Measurements from ENCODE around the gene USP34.
"Not testable (repeated sequence)": the region's sequence is repeated elsewhere in the genome, so short reads cannot be mapped to it uniquely, and the experiment has no call there.

USP34 gene

DNA sequence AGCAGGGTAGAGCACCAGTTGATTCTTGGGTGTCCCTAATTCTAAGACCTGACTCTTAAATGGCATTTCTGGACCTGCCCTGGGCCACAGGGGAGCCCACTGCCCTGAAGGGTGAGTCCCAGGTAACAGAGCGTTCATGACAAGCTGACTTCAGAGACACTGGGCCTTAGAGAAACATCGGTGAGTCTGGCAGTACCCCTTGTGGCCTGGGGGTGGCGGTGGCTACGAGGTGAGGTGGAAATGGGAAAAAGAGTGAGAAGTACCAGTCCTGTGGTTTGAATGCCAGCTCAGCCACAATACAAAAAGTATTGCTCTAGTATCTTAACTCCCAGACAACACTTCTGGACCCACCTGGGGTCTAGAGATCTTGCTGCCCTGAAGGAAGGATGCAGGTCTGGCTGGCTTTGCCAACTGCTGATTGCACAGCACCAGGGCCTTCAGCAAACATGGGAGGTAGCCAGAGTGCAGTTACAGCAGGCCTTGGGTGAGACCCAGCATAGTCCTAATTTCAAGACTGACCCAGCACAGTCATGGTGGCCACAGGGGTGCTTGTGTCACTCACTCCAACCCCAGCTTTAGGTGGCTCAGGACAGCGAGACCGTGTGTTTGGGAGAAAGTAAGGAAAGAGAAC is 44.5 kb downstream of the USP34 start:
- peak; percentile 49 for DNase-seq (ENCODE audit: low read depth)

DNA sequence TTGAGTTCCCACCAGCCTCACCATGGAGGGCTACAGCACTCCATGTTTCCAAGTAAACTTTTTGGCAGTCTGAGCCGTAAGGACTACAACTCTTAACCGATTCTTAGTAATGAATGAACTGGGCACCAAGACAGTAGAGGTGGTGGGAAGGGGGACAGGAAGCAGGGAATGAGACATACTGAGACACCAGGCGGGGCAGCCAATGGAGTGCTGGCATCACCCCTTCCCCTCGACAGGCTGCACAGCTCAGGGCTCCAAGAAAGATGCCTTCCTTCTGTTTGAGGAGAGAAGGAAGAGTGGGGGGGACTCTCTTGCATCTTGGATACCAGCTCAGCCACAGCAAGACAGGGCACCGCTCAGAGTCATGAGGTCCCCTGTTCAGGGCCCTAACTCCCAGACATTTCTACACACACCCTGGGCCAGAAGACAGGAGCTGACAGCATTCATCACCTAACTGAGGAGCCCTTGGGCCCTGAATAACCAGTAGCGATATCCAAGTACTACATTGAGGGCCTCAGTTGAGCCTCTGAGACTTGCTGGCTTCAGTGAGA is 45.2 kb downstream of the USP34 start:
- no peak for DNase-seq (ENCODE audit: low read depth)

DNA sequence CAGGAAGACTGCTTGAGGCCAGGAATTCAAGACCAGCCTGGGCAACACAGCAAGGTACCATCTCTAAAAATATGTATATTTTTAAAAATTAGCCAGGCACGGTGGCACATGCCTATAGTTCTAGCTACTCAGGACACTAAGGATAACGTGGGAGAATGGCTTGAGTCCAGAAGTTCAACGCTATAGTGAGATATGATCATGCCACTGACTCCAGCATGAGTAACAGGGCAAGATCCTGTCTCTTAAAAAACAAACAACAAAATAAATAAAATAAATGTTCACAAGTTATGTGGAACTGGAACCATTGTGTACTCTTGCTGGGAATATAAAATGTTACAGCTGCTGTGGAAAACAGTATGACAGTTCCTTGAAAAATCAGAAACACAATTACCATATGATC is 47.2 kb downstream of the USP34 start:
- no peak for DNase-seq (ENCODE audit: low read depth)

DNA sequence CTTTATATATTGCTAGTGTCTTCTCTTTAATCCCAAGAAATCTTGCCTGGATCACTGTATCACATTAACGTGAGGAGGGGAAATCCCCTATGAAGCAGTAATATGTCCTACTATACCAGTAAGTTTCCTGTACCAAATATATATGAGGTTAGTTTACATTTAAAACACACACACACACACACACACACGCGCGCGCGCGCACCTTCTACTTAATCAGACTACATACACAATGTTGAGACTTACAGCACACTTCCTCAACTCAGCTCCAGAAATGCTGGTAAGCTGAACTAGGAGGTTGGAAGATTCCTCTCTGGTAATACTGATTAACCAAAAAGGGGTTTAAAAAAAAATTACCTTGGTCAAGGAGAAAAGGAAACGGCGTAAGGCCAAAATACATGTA is 49.3 kb downstream of the USP34 start:
- DNase-seq (ENCODE audit: low read depth): no peak

DNA sequence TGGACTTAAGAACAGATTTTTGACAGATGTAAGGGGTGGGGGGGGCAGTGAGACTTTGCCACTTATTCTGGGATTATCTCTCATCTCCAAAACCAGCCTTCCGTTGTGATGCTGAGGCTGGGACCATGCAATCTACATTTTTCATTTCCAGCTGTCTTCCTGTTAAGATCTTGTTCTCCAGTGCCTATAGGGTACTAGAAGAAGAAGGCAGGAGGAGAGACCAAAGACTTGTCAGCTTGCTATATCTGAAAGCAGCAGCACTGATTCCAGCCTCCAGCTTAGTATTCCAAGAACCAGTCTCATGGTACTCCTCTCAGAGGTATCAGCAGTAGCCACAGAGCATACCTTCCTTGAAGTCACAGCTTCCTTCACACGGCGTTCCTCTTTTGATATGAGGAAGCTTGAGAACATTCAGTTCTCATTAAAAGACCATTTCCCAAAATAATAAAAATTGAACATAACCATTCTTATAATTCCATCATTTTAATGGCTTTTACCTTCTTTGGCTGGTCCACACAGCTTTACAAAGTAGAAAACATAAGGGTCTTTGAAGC is 49.8 kb downstream of the USP34 start:
- no peak for DNase-seq (ENCODE audit: low read depth)

DNA sequence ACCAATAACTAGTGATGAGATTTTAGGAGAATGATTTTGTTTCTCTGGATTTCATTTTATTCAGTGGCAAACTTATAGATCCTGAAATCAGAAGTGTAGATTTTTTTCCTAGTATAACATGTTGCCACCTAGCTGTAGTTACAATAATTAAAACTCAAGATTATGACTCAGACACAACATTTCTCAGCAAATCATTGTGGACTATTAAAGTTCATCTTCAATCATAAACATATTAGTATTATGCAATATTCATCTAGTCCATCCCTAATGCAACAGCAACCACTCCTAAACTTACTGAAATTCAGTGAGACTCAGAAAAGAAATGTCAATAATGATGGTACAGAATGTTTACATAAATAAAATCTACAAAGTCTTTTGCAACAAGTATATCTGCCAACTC is 51.3 kb downstream of the USP34 start:
- no peak for DNase-seq (ENCODE audit: low read depth)

DNA sequence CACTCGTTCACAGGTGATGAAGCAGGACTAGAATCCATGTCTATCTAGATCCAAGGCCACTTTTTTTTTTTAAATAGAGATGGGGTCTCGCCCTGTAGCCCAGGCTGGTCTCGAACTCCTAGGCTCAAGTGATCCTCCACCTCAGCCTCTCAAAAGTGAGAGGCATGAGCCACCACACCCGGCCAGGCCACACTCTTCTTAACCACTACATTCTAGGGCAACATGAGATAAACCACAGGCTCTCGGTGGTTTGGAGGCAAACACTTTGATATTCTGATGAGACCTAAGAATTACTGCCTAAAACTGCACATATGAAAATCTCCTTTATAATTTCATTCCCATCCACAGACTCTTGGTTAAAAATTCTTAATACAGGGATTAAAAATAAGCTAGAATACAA is 51.8 kb downstream of the USP34 start:
- no peak for DNase-seq (ENCODE audit: low read depth)

DNA sequence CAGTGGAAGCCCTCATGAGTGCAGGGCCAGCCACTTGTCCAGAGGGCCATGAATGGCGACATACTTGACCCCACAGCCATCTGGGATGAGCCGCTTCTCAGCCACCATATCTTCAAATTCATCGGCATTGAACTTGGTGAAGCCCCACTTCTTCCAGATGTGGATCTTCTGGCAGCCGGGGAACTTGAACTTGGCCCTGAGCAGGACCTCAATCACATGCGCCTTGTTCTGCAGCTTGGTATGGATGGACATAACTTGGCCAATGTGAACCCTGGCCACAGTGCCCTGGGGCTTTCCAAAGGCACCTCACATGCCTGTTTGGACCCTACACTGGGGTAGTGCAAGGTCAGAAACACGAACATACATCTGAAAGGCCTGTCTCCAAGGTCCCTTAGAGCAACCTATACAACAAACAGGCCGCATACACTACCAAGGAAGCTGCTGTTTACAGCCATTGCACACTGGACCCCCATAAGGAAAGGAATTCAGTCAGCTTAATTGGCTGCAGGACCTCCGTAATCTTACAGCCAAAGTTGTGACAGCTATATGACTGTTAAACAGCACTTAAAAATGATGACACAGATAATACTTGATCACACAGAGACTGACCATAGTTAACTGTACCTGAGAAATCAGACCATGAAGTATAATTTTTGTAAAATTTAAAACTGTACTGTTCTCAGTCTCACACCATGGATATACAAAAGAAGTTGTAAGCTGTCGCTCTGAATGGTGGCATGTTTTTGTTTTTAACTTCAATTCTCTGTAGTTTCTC is 53.8 kb downstream of the USP34 start:
- no peak for DNase-seq (ENCODE audit: low read depth)

DNA sequence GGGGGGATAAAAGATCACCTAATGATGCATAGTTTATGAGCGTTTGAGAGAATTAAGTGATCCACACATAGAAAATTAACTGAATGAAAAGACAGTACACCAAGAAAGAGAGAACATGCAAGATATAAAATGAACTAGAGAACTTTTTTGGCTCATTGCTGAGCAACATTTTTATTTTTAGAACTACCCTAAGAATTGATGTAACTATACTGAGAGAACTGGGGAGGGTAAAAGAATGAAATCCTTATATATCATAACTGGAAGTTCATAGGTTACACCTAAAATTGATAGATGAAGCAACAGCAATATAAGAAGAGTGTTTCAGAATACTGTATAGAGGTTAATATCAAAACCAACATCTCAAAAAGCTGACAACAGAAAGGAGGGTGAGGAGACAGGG is 55.6 kb downstream of the USP34 start:
- no peak for DNase-seq (ENCODE audit: low read depth)

DNA sequence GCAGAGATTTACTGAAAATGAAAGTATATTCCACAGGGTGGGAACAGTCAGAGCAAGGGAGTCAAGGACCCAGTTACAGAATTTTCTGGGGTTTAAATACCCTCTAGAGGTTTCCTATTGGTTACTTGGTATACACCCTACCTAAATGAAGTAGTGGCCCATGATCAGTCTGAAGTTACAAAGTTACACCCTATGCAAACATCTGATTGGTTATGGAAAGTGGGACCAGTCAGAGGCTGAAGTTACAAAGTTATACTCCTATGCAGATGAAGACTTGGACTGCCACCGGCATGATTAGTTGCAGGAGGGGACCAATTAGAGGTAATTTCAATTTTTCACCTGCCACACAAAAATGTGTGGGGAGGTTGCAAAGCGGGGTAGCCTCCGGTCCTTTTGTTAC is 56.2 kb downstream of the USP34 start:
- DNase-seq (ENCODE audit: low read depth): no peak

DNA sequence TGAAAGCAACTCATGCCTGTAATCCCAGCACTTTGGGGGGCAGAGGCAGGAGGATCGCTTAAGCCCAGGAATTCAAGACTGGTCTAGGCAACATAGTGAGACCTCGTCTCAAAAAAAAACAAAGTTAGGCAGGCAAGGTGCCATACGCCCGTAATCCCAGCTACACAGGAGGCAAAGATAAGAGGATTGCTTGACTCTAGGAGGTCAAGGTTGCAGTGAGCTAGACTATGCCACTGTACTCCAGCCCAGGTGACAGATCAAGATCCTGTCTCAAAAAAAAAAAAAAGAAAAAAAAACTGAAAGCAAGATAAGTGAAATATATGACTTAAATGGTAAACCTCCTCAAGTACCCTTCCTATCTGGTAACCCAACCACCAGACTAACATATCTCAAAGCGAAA is 59.8 kb downstream of the USP34 start:
- DNase-seq (ENCODE audit: low read depth): no peak

DNA sequence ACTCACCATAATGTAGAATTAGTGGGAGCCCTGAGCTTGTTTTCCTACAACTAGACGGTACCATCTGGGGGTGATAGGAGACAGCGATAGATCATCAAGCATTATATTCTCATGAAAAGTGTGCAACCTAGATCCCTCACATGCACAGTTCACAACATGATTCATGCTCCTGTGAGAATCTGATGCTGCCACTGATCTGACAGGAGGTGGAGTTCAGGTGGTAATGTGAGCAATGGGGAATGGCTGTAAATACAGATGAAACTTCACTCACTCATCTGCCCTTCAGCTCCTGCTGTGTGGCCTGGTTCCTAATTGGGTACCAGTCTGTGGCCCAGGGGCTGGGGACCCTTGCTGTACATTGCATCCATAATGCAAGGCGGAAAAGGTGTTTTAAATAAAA is 60.7 kb downstream of the USP34 start:
- no peak for DNase-seq (ENCODE audit: low read depth)

DNA sequence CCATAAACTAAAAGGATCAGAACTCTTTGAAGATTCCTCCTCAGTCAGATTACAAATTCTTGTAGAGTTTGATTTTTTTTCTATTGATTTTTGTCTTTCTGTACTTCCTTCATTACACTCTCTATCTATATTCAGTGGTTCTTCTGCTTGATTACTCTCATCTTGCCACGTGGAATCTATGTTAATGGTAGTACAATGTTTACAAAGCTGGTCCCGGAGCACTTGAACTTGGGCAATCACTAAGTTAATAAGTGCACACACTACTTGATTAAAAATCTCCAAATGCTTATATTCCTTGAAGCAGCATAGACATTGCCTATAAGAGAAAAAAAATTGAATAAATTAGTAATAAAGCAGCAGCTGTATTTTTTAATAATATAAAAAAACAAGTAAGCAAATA is 65.1 kb downstream of the USP34 start:
- no peak for DNase-seq (ENCODE audit: low read depth)

DNA sequence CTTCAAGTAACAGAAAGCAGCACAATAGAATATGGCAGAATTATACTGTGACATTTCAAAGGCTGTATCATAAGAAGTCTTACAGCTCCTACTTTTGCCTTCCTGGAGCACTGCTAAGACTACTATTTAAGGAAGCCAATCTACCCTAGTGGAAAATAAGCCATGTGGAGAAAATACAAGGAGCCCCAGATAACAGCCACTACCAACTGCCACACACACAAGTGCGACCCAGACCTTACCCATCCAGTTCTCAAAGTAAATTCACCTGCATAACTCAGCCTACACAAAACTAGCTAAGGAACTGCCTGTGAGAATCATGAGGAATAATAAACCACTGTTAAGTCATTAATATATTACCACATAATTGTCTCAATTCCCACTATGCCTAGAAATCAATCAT is 66.4 kb downstream of the USP34 start:
- no peak for DNase-seq (ENCODE audit: low read depth)

DNA sequence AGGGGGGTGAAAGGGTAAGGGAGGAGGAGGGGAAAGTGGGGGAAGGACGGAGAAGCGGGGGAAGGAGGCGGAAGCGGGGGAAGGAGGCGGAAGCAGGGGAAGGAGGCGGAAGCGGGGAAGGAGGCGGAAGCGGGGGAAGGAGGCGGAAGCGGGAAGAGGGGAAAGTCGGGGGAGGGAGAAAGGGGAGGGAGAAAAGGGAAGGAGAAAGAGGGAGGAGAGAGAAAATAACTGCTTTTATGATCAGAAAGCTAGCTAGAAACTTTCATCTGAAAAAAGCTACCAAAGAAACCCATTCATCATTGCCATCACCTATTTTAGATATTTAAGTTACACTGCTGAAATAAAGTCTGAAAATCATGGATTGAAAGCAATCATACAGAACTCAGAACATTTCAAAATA is 72.5 kb downstream of the USP34 start:
- DNase-seq (ENCODE audit: low read depth): no peak

DNA sequence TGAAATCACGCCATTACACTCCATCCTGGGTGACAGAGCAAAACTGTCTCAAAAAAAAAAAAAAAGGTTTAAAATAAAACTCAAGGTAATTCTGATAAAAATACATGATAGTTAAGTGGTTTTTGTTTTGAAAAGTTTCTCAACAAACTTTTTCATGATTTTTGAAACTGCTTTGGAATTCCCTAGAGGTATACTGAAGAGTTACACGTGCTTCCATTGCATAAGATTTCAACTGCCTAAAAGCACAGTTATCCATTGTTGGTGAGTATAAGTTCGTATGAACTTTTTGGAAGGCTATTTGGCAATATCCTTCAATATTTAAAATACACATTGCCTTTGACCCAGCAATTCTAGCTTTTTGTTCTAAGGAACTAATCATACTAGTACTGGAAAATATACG is 74.9 kb downstream of the USP34 start:
- no peak for DNase-seq (ENCODE audit: low read depth)

DNA sequence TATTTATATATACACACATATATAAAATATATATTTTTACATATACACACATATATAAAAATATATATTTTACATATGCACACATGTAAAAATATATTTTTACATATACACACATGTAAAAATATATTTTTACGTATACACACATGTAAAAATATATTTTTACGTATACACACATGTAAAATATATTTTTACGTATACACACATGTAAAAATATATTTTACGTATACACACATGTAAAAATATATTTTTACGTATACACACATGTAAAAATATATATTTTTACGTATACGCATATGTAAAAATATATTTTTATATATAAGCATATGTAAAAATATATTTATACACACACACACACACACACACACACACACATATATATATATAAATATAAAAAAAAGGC is 83.3 kb downstream of the USP34 start:
- not testable (repeated sequence) for DNase-seq (ENCODE audit: low read depth)

DNA sequence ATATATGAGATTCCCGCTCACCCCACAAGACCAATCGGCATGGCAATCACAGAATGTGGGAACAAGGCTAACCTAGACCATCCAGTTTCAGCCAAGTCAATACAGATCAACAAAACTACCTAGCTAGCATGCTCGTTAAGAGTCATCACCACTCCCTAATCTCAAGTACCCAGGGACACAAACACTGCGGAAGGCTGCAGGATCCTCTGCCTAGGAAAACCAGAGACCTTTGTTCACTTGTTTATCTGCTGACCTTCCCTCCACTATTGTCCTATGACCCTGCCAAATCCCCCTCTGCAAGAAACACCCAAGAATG is 90.0 kb downstream of the USP34 start:
- DNase-seq (ENCODE audit: low read depth): not testable (repeated sequence)

DNA sequence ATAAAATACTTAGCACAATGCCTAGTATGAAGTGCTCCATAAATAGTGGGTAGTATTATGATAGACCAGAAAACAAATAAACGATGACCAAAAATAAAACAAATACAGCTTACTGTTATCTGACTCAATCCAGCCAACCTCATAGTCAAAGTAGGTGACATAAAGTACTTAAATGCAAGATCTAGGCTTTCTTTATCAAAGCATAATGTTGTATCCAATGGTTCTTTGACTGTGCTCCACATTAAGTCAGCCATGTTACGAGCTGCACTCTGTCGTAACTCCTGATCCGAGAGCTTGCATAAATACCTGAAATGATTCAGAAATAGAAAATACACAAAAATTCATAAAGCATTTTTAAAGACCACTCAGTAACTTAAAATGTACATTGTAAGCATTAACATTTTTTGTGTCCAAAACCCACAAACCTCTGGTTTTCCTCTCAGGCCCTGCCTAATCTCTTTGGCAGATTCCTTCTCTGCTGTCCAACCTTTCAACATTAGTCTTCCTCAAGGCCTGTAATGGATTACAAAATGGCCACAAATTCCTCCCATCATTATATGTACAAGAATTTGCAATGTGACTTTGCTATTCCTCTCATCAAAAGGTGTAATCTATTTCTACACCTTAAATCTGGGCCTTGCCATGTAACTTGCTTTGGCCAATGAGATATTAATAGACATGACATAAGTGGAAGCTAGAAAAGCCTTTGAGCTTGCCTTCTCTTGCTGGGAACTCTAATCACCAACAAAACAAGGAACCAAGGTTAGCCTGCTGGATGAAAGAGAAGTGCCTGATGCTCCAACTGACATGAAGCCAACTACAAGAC is 90.6 kb downstream of the USP34 start:
- no peak for DNase-seq (ENCODE audit: low read depth)

DNA sequence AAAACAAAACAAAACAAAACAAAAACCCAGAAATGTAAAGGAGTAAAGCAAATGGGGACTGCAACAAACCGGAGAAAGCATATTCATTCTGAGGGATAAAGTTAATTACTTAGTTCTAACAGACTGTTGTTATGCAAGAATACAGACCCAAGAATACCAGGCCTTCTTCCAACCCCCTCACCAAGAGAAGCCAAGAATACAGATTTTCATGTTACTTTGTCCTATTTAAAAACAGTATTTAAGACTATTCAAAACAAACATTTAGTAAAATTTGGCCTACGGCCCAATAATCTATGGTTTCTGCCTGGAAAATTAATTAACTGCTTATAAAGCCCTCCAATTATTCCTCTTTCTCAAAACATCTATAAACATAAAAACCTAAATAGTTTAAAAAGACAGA is 91.4 kb downstream of the USP34 start:
- DNase-seq (ENCODE audit: low read depth): no peak

DNA sequence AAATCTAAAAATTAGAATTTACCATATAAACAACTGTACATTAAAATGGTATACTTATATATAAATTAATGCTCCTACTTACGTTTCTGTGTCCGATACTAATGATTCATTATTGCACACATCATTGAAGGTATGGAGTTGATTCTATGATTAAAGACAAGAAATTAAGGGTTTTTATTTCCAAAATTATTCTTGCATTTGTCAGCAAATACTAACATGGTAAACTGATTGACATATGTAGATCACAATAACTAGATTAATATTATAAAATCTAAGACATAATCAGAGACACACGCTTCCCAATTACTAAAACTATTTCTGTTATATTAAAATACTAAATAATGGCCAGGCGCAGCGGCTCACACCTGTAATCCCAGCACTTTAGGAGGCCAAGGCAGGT is 92.6 kb downstream of the USP34 start:
- no peak for DNase-seq (ENCODE audit: low read depth)

DNA sequence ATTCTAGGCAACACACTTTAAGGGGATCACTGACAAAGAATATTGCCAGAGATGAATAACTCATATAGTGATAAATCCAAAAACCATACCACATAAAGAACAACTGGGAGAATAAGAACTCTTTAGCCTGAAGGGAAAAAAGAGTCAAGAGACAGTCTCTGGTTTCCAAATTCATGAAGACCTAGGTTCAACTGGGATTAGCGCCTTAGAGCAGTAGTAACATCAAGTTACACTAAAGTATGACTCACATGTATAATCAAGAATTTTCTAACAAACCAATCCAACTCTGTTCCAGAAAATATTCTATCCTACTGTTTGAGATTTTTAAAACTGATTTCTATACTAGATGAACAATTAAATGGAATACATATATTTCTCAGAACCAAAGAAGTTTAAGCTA is 93.8 kb downstream of the USP34 start:
- DNase-seq (ENCODE audit: low read depth): no peak

DNA sequence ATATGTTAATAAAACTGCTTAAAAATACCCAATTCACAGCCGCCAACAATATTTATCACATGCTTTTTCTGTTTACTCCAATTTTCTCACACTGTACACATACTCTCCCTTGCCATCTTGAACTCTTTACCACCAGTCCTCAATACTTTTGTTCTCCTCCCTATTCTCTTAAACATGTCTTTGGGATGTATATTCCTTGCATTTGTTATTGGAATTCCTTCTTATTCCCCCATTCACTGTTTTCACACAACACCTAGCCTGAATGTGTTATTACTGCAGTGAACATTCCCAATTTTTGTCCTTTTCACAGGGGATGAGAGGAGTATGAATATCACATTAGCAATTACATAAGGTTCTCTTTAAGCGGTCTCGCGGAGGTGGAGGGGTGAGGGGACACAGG is 94.7 kb downstream of the USP34 start:
- DNase-seq (ENCODE audit: low read depth): no peak

All from activated T-helper 9 cell treated with anti-CD3 and anti-CD28 coated beads, Interleukin-2, amount 50 U/mL, for 16 hours (primary cell).